ENCODE results near the gene ALDH3A1.

Gene ALDH3A1

GRCh38 chr17:19780846-19781245 is 32.7 kb upstream of the ALDH3A1 start:
- H3K36me3 ChIP-seq (ENCODE audit: insufficient read depth, insufficient read length, low read length): peaks cover 5% of the 10 kb centered on the region
- DNase-seq (ENCODE audit: low read depth, low spot score): no peak
- TF ChIP-seq SUZ12 (IDR thresholded peaks at IDR 0.05; ENCODE audit: extremely low read depth, insufficient read depth, insufficient read length) (no peak), YY1 (IDR thresholded peaks at IDR 0.05; ENCODE audit: insufficient read depth, insufficient read length) (no peak), ZNF274 (IDR thresholded peaks at IDR 0.05; ENCODE audit: low read depth, low read length) (no peak)

GRCh38 chr17:19773534-19773933 is 25.4 kb upstream of the ALDH3A1 start:
- H3K36me3 ChIP-seq (ENCODE audit: insufficient read depth, insufficient read length, low read length): peaks cover 8% of the 10 kb centered on the region
- TF ChIP-seq ZNF274 (IDR thresholded peaks at IDR 0.05; ENCODE audit: low read depth, low read length) (no peak), SUZ12 (IDR thresholded peaks at IDR 0.05; ENCODE audit: extremely low read depth, insufficient read depth, insufficient read length) (no peak), YY1 (IDR thresholded peaks at IDR 0.05; ENCODE audit: insufficient read depth, insufficient read length) (no peak)
- no peaks in the 10 kb centered on the region for H3K27me3 ChIP-seq (ENCODE audit: insufficient read depth, insufficient read length)
- H3K9me3 ChIP-seq (ENCODE audit: insufficient read depth, low read length): no peaks in the 10 kb centered on the region
- H3K4me1 ChIP-seq (ENCODE audit: insufficient read depth, insufficient read length): no peaks in the 10 kb centered on the region
- H3K9ac ChIP-seq (ENCODE audit: insufficient read length, low read depth): no peak overlapping the region
- no peak overlapping the region for H3K4me3 ChIP-seq (ENCODE audit: insufficient read length, low read depth)
- no peak for DNase-seq (ENCODE audit: low read depth, low spot score)

More at GRCh38 chr17:19780846-19781245, 32.7 kb upstream of the ALDH3A1 start:
- Histone ChIP-seq H3K4me3 (ENCODE audit: insufficient read length, low read depth) (no peak overlapping the region), H3K9me3 (ENCODE audit: insufficient read depth, low read length) (no peaks in the 10 kb centered on the region), H3K27me3 (ENCODE audit: insufficient read depth, insufficient read length) (no peaks in the 10 kb centered on the region), H3K4me1 (ENCODE audit: insufficient read depth, insufficient read length) (no peaks in the 10 kb centered on the region), H3K9ac (ENCODE audit: insufficient read length, low read depth) (no peak overlapping the region)

GRCh38 chr17:19771971-19772630 is 24.0 kb upstream of the ALDH3A1 start:
- H3K4me3 ChIP-seq (ENCODE audit: insufficient read length, low read depth): no peak overlapping the region
- no peaks in the 10 kb centered on the region for H3K9me3 ChIP-seq (ENCODE audit: insufficient read depth, low read length)
- no peak for DNase-seq (ENCODE audit: low read depth, low spot score)
- H3K27me3 ChIP-seq (ENCODE audit: insufficient read depth, insufficient read length): no peaks in the 10 kb centered on the region
- H3K9ac ChIP-seq (ENCODE audit: insufficient read length, low read depth): no peak overlapping the region
- peaks cover 6% of the 10 kb centered on the region for H3K36me3 ChIP-seq (ENCODE audit: insufficient read depth, insufficient read length, low read length)
- H3K4me1 ChIP-seq (ENCODE audit: insufficient read depth, insufficient read length): peaks cover 3% of the 10 kb centered on the region
- TF ChIP-seq SUZ12 (IDR thresholded peaks at IDR 0.05; ENCODE audit: extremely low read depth, insufficient read depth, insufficient read length) (no peak), ZNF274 (IDR thresholded peaks at IDR 0.05; ENCODE audit: low read depth, low read length) (no peak), YY1 (IDR thresholded peaks at IDR 0.05; ENCODE audit: insufficient read depth, insufficient read length) (no peak)

GRCh38 chr17:19770985-19771735 is 23.1 kb upstream of the ALDH3A1 start:
- no peak for DNase-seq (ENCODE audit: low read depth, low spot score)
- peaks cover 6% of the 10 kb centered on the region for H3K36me3 ChIP-seq (ENCODE audit: insufficient read depth, insufficient read length, low read length)
- TF ChIP-seq ZNF274 (IDR thresholded peaks at IDR 0.05; ENCODE audit: low read depth, low read length) (no peak), SUZ12 (IDR thresholded peaks at IDR 0.05; ENCODE audit: extremely low read depth, insufficient read depth, insufficient read length) (no peak), YY1 (IDR thresholded peaks at IDR 0.05; ENCODE audit: insufficient read depth, insufficient read length) (no peak)
- H3K9me3 ChIP-seq (ENCODE audit: insufficient read depth, low read length): no peaks in the 10 kb centered on the region
- no peak overlapping the region for H3K9ac ChIP-seq (ENCODE audit: insufficient read length, low read depth)
- peaks cover 3% of the 10 kb centered on the region for H3K4me1 ChIP-seq (ENCODE audit: insufficient read depth, insufficient read length)
- no peaks in the 10 kb centered on the region for H3K27me3 ChIP-seq (ENCODE audit: insufficient read depth, insufficient read length)
- H3K4me3 ChIP-seq (ENCODE audit: insufficient read length, low read depth): no peak overlapping the region

GRCh38 chr17:19769946-19770652 is 22.0 kb upstream of the ALDH3A1 start:
- Histone ChIP-seq H3K9ac (ENCODE audit: insufficient read length, low read depth) (no peak overlapping the region), H3K36me3 (ENCODE audit: insufficient read depth, insufficient read length, low read length) (peaks cover 3% of the 10 kb centered on the region), H3K4me3 (ENCODE audit: insufficient read length, low read depth) (no peak overlapping the region), H3K4me1 (ENCODE audit: insufficient read depth, insufficient read length) (peaks cover 5% of the 10 kb centered on the region), H3K27me3 (ENCODE audit: insufficient read depth, insufficient read length) (no peaks in the 10 kb centered on the region), H3K9me3 (ENCODE audit: insufficient read depth, low read length) (no peaks in the 10 kb centered on the region)
- TF ChIP-seq SUZ12 (IDR thresholded peaks at IDR 0.05; ENCODE audit: extremely low read depth, insufficient read depth, insufficient read length): no peak
- no peak for TF ChIP-seq ZNF274 (IDR thresholded peaks at IDR 0.05; ENCODE audit: low read depth, low read length)
- no peak for TF ChIP-seq YY1 (IDR thresholded peaks at IDR 0.05; ENCODE audit: insufficient read depth, insufficient read length)
- DNase-seq (ENCODE audit: low read depth, low spot score): no peak

GRCh38 chr17:19768046-19768782 is 20.1 kb upstream of the ALDH3A1 start:
- Histone ChIP-seq H3K9ac (ENCODE audit: insufficient read length, low read depth) (no peak overlapping the region), H3K36me3 (ENCODE audit: insufficient read depth, insufficient read length, low read length) (no peaks in the 10 kb centered on the region), H3K27me3 (ENCODE audit: insufficient read depth, insufficient read length) (no peaks in the 10 kb centered on the region), H3K4me3 (ENCODE audit: insufficient read length, low read depth) (no peak overlapping the region), H3K4me1 (ENCODE audit: insufficient read depth, insufficient read length) (peaks cover 5% of the 10 kb centered on the region), H3K9me3 (ENCODE audit: insufficient read depth, low read length) (no peaks in the 10 kb centered on the region)
- DNase-seq (ENCODE audit: low read depth, low spot score): no peak
- TF ChIP-seq ZNF274 (IDR thresholded peaks at IDR 0.05; ENCODE audit: low read depth, low read length) (no peak), SUZ12 (IDR thresholded peaks at IDR 0.05; ENCODE audit: extremely low read depth, insufficient read depth, insufficient read length) (no peak), YY1 (IDR thresholded peaks at IDR 0.05; ENCODE audit: insufficient read depth, insufficient read length) (no peak)

Measured in NT2/D1 (cell line).